Mucosa of rectum (tissue), 2 donors: ENCODE results near the gene ACD.

Experiments
- H3K27ac ChIP-seq, 2 donors: one replicate each; pipeline ENCODE4 v1.7.0; 2013; ENCODE audit warnings: inconsistent platforms in 2 of 2, low read depth in 2 of 2, low read length in 2 of 2
- H3K27me3 ChIP-seq, 2 donors: one replicate each; pipeline ENCODE4 v1.7.0; 2013; ENCODE audit warnings: low read length in 2 of 2; ENCODE audit not compliant: control insufficient read depth in 2 of 2, insufficient read depth in 2 of 2
- H3K36me3 ChIP-seq, 2 donors: one replicate each; pipeline ENCODE4 v1.7.0; 2013; ENCODE audit warnings: low read length in 2 of 2; ENCODE audit not compliant: control insufficient read depth in 2 of 2, insufficient read depth in 2 of 2
- H3K4me1 ChIP-seq, 2 donors: one replicate each; pipeline ENCODE4 v1.7.0; 2013; ENCODE audit warnings: low read length in 2 of 2, mild to moderate bottlenecking in 1 of 2; ENCODE audit not compliant: control insufficient read depth in 2 of 2, insufficient read depth in 2 of 2
- H3K4me3 ChIP-seq, 2 donors: one replicate each; pipeline ENCODE4 v1.7.0; 2013; ENCODE audit warnings: low read length in 2 of 2
- H3K9ac ChIP-seq, 2 donors: one replicate each; pipeline ENCODE4 v1.7.0; 2013; ENCODE audit warnings: low read length in 2 of 2, low read depth in 1 of 2, mild to moderate bottlenecking in 1 of 2
- H3K9me3 ChIP-seq, 2 donors: one replicate each; pipeline ENCODE4 v1.7.0; 2013; ENCODE audit warnings: low read length in 2 of 2; ENCODE audit not compliant: control insufficient read depth in 2 of 2
- donor health status: healthy.
- donor health status: Normal muscosa, but diverticular disease.

ACD gene

DNA sequence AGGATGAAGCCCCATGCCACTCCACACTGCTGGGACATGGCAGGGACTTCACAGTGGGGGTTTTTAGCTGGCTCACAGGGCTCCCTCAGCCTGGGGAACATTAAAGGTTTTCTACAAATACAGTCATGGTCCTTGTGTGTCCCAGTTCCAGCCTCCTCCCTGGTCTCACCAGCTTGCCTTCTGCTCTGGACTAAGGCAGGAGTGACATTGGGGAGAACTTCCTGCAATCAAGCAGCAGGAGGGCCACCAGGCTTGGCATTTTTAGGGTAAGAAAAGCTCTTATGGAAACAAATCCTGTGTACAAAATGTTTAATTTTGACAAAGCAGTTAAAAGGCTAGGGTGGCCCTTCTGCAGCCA, 2.6 kb upstream of the ACD start:
- no peak overlapping the region for H3K27ac ChIP-seq

DNA sequence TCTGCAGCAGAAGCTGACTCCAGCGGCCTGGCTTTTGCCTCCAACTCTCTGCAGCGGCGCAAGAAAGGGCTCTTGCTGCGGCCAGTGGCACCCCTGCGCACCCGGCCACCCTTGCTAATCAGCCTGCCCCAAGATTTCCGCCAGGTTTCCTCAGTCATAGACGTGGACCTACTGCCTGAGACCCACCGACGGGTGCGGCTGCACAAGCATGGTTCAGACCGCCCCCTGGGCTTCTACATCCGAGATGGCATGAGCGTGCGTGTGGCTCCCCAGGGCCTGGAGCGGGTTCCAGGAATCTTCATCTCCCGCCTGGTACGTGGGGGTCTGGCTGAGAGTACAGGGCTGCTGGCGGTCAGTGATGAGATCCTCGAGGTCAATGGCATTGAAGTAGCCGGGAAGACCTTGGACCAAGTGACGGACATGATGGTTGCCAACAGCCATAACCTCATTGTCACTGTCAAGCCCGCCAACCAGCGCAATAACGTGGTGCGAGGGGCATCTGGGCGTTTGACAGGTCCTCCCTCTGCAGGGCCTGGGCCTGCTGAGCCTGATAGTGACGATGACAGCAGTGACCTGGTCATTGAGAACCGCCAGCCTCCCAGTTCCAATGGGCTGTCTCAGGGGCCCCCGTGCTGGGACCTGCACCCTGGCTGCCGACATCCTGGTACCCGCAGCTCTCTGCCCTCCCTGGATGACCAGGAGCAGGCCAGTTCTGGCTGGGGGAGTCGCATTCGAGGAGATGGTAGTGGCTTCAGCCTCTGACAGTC, 2.0 kb upstream of the ACD start:
- H3K4me1 ChIP-seq, result peaks cover 24 to 27% of the 10 kb centered on the region in 2 donors
- peak overlapping the region in 1 of 2 donors; percentile 99 for H3K4me3 ChIP-seq
- H3K27ac ChIP-seq, result no peak overlapping the region
- H3K9me3 ChIP-seq, result no peaks in the 10 kb centered on the region
- no peak overlapping the region for H3K9ac ChIP-seq
- H3K27me3 ChIP-seq, result no peaks in the 10 kb centered on the region
- H3K36me3 ChIP-seq, result peaks cover 2 to 4% of the 10 kb centered on the region in 2 donors

More for the DNA sequence above, 2.6 kb upstream of the ACD start:
- no peak overlapping the region for H3K9ac ChIP-seq
- H3K4me3 ChIP-seq, result no peak overlapping the region
- H3K27me3 ChIP-seq, result no peaks in the 10 kb centered on the region
- peaks cover 30 to 33% of the 10 kb centered on the region in 2 donors for H3K4me1 ChIP-seq
- no peaks in the 10 kb centered on the region for H3K9me3 ChIP-seq
- peaks cover 0 to 2% of the 10 kb centered on the region in 2 donors for H3K36me3 ChIP-seq

- Histone ChIP-seq H3K27me3 (no peaks in the 10 kb centered on the region), H3K27ac (peak overlapping the region; percentile 15 to 99), H3K9me3 (no peaks in the 10 kb centered on the region), H3K4me3 (peak overlapping the region; percentile 97 to 99), H3K36me3 (peaks cover 4% of the 10 kb centered on the region in 2 donors), H3K9ac (peak overlapping the region; percentile 68 to 88), H3K4me1 (peaks cover 22 to 25% of the 10 kb centered on the region in 2 donors)
Observed at GRCh38 chr16:67661101-67661761, 1.2 kb upstream of the ACD start.

DNA sequence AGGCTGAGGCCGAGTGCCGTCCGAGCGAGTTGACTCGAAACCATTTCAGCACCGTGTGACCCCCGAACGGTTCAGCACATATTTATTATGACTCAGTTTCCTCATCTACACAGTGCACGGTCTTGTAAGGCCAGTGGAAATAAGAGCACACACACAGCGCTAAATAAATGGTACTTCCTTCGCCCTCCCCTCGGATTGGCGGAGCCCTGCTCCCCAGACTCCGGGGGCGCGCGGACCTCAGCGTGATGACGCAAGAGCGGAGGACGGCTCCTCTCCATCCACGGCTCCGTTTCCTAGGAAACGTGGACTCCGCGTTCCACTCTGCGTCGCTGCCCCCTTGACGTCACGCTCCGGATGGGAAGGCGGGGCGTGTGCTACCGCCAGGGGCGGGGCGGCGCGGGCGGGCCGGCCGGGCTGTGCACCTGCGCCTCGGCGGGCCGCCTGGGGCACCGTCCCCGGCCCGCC, 536 bp upstream of the ACD start, which contains the start of gene PARD6A:
TSS of gene PARD6A (plus strand) at position 397 of the 465 bp plus-strand sequence. CDS start 79 bp downstream, outside the sequence.
- peaks cover 0 to 2% of the 10 kb centered on the region in 2 donors for H3K27me3 ChIP-seq
- peaks cover 4% of the 10 kb centered on the region in 2 donors for H3K36me3 ChIP-seq
- peak within 1 kb of the TSS; percentile 88 to 95 for H3K9ac ChIP-seq
- no peaks in the 10 kb centered on the region for H3K9me3 ChIP-seq
- H3K4me3 ChIP-seq, result peak within 1 kb of the TSS; percentile 97 to 99
- H3K4me1 ChIP-seq, result peaks cover 18 to 20% of the 10 kb centered on the region in 2 donors
- peak within 1 kb of the TSS; percentile 98 to 99 for H3K27ac ChIP-seq

- H3K27me3 ChIP-seq, result peaks cover 8 to 16% of the 10 kb centered on the region in 2 donors
- H3K4me3 ChIP-seq, result peak overlapping the region; percentile 97 to 99
- no peak overlapping the region for H3K27ac ChIP-seq
- H3K4me1 ChIP-seq, result peaks cover 16 to 20% of the 10 kb centered on the region in 2 donors
- peak overlapping the region; percentile 54 to 88 for H3K9ac ChIP-seq
- H3K36me3 ChIP-seq, result peaks cover 4% of the 10 kb centered on the region in 2 donors
- H3K9me3 ChIP-seq, result no peaks in the 10 kb centered on the region
Observed at GRCh38 chr16:67658849-67659674, 998 bp downstream of the ACD start.

GRCh38 chr16:67657751-67658518, 2.1 kb downstream of the ACD start:
- no peak overlapping the region for H3K9ac ChIP-seq
- H3K27me3 ChIP-seq, result peaks cover 10 to 25% of the 10 kb centered on the region in 2 donors
- H3K36me3 ChIP-seq, result peaks cover 4% of the 10 kb centered on the region in 2 donors
- no peak overlapping the region for H3K4me3 ChIP-seq
- H3K4me1 ChIP-seq, result peaks cover 16 to 23% of the 10 kb centered on the region in 2 donors
- no peaks in the 10 kb centered on the region for H3K9me3 ChIP-seq
- H3K27ac ChIP-seq, result no peak overlapping the region

GRCh38 chr16:67657017-67657608, 2.9 kb downstream of the ACD start:
- H3K27ac ChIP-seq, result no peak overlapping the region

DNA sequence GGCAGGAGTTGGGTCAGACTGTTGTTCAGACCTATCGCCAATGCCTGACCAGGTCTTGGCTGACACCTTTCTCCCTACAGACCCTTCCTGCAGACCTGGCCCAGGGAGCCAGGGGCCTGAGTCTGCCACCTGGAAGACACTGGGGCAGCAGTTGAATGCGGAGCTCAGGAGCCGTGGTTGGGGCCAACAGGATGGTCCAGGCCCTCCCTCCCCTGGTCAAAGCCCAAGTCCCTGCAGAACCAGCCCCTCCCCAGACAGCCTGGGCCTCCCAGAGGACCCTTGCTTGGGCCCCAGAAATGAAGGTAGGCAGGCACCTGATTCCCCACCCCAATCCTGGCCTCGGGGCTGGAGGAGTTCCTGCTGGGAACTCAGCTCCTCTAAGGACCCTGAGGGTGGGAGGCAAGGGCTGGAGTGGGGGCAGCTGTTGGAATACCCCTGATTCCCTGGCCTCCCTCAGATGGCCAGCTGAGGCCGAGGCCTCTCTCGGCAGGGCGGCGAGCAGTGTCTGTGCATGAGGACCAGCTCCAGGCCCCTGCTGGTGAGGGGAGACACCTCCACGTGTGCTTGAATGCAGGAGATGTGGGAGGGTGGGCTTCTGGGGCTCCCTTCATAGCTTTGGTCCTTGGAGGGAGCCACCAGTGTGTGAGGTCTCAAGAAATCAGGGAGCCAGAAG, 3.6 kb downstream of the ACD start:
- Histone ChIP-seq H3K27me3 (peaks cover 10 to 35% of the 10 kb centered on the region in 2 donors), H3K9ac (no peak overlapping the region), H3K36me3 (peaks cover 4 to 7% of the 10 kb centered on the region in 2 donors), H3K9me3 (no peaks in the 10 kb centered on the region), H3K4me3 (no peak overlapping the region), H3K27ac (no peak overlapping the region), H3K4me1 (peaks cover 14 to 21% of the 10 kb centered on the region in 2 donors)

More at GRCh38 chr16:67657017-67657608, 2.9 kb downstream of the ACD start:
- no peaks in the 10 kb centered on the region for H3K9me3 ChIP-seq
- H3K9ac ChIP-seq, result no peak overlapping the region
- H3K4me1 ChIP-seq, result peaks cover 16 to 23% of the 10 kb centered on the region in 2 donors
- H3K36me3 ChIP-seq, result peaks cover 4 to 6% of the 10 kb centered on the region in 2 donors
- H3K27me3 ChIP-seq, result peaks cover 10 to 30% of the 10 kb centered on the region in 2 donors
- no peak overlapping the region for H3K4me3 ChIP-seq
